ENCODE measurements around the gene C3.

DNA sequence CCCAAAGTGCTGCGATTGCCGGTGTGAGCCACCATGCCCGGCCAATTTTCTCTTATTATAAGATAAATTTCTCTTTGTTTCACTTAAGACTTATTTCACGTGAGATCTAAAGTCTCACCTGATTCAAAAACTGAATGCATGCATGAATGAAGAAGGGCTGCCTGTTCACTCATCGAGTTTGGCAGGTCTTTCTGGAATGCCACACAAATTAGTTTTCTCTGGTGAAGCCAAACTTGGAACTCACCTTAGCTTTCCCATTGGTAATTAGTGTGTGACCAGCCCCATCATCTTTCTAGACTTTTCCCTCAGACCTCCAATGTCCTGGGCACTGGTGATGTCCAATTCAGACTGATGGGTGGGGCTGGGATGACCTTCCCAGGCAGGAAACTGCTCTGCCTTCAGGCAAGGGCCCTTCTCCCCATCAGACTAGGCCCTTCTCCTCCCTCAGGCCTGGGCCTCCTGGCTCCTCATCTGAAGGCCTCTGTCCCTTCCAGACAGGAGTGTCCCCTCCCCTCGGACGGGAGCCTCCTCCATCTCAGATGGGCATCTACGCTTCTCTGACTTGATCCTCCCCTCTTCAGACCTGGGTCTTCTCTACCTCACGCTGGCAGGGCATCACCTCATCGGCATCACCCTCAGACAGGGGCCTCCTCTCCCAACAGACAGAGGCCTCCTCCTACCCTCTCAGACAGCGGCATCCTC is 14.4 kb downstream of the C3 start:
- TF ChIP-seq, protein P1, sequence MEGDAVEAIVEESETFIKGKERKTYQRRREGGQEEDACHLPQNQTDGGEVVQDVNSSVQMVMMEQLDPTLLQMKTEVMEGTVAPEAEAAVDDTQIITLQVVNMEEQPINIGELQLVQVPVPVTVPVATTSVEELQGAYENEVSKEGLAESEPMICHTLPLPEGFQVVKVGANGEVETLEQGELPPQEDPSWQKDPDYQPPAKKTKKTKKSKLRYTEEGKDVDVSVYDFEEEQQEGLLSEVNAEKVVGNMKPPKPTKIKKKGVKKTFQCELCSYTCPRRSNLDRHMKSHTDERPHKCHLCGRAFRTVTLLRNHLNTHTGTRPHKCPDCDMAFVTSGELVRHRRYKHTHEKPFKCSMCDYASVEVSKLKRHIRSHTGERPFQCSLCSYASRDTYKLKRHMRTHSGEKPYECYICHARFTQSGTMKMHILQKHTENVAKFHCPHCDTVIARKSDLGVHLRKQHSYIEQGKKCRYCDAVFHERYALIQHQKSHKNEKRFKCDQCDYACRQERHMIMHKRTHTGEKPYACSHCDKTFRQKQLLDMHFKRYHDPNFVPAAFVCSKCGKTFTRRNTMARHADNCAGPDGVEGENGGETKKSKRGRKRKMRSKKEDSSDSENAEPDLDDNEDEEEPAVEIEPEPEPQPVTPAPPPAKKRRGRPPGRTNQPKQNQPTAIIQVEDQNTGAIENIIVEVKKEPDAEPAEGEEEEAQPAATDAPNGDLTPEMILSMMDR (IDR thresholded peaks at IDR 0.05): no peak
- no peak for TF ChIP-seq EP300 (IDR thresholded peaks at IDR 0.05)
- no peak for TF ChIP-seq POLR2AphosphoS5 (IDR thresholded peaks at IDR 0.05)

All from upper lobe of left lung (tissue), 4 donors.